Nephron progenitor cell (in vitro differentiated cells): ENCODE data around the gene CCDC51.
A peak's percentile ranks its signal among the peaks of the same experiment; 100 is the strongest.

ENCODE experiments used
- DNase-seq: peaks from one replicate; pipeline ENCODE4 v3.0.0; 2021
- H3K27ac Mint-ChIP-seq: 2 replicates; pipeline ENCODE4 v1.8.0; 2021; ENCODE audit warnings: mild to moderate bottlenecking, moderate library complexity, mixed read lengths
- H3K27me3 Mint-ChIP-seq: 2 replicates; pipeline ENCODE4 v1.8.0; 2021; ENCODE audit warnings: mild to moderate bottlenecking, low read depth, mixed read lengths; ENCODE audit not compliant: poor library complexity
- H3K36me3 Mint-ChIP-seq: 2 replicates; pipeline ENCODE4 v1.8.0; 2021; ENCODE audit warnings: low read depth, mixed read lengths
- H3K4me1 Mint-ChIP-seq: 2 replicates; pipeline ENCODE4 v1.8.0; 2021; ENCODE audit warnings: mixed read lengths
- H3K4me3 Mint-ChIP-seq: 2 replicates; pipeline ENCODE4 v1.8.0; 2021; ENCODE audit warnings: mild to moderate bottlenecking, moderate library complexity, mixed read lengths
- H3K9me3 Mint-ChIP-seq: 2 replicates; pipeline ENCODE4 v1.8.0; 2021; ENCODE audit warnings: mild to moderate bottlenecking, moderate library complexity, mixed read lengths
- TF ChIP-seq, protein P1 (sequence below): fragments of 200-600 bp; sonication (generic); IDR thresholded peaks from 2 replicates; pipeline ENCODE4 v1.5.0; 2021; ENCODE audit warnings: antibody characterized with exemption

CCDC51 gene

DNA sequence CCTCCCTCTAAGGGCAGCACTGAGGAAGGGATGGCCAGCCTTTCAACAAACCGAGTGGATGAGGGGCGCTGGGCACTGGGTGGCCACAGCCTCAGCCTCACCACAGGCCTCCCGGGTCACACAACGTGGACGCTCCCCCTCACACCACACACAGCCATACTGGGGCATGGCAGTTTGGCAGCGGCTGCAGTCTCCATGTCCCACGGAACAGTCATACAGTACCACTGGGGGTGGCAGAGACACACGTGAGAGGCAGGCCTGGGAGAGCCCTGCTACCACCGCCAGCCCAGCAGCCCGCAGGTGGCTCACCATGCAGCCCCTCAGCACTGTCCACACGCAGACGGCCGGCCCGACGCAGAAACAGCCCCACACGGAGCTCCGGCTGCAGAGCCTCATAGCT lies 21.8 kb downstream of the CCDC51 start:
- peaks cover 3% of the 10 kb centered on the region for H3K27me3 Mint-ChIP-seq
- TF ChIP-seq, protein P1, sequence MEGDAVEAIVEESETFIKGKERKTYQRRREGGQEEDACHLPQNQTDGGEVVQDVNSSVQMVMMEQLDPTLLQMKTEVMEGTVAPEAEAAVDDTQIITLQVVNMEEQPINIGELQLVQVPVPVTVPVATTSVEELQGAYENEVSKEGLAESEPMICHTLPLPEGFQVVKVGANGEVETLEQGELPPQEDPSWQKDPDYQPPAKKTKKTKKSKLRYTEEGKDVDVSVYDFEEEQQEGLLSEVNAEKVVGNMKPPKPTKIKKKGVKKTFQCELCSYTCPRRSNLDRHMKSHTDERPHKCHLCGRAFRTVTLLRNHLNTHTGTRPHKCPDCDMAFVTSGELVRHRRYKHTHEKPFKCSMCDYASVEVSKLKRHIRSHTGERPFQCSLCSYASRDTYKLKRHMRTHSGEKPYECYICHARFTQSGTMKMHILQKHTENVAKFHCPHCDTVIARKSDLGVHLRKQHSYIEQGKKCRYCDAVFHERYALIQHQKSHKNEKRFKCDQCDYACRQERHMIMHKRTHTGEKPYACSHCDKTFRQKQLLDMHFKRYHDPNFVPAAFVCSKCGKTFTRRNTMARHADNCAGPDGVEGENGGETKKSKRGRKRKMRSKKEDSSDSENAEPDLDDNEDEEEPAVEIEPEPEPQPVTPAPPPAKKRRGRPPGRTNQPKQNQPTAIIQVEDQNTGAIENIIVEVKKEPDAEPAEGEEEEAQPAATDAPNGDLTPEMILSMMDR: no peak
- H3K9me3 Mint-ChIP-seq: no peaks in the 10 kb centered on the region
- H3K27ac Mint-ChIP-seq: no peak overlapping the region
- peaks cover 5% of the 10 kb centered on the region for H3K4me1 Mint-ChIP-seq
- no peak for DNase-seq
- no peak overlapping the region for H3K4me3 Mint-ChIP-seq
- peaks cover 17% of the 10 kb centered on the region for H3K36me3 Mint-ChIP-seq

DNA sequence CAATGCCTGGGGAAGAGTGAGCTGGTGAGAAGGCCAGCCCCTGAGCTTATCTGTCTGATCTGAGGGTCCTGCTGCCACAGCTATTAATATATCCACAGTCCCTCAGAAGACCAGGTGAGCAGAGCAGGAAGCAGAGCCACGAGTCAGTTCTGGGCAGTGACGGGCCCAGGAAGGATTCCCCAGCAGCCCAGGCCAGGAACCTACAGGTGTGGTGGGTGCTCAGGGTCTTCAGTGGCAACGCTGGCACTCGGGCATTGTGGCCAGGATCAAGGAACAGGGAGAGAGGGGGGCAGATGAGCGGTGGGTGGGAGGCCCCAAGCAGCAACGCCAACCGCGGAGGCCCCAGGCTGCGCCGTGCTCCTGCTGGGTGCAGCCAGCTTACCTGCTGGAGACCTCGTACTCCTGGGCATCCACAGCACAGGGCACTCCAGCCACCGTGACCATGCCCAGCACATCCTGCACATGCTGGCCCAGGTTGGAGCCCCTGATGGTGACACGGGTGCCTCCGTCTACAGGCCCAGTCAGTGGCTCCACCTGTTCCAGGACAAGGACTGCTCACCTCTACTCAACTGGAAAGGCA lies 22.3 kb downstream of the CCDC51 start:
- Mint-ChIP-seq H3K36me3 (peaks cover 18% of the 10 kb centered on the region), H3K27me3 (peaks cover 3% of the 10 kb centered on the region), H3K4me3 (no peak overlapping the region), H3K27ac (no peak overlapping the region), H3K4me1 (no peaks in the 10 kb centered on the region), H3K9me3 (no peaks in the 10 kb centered on the region)
- TF ChIP-seq, protein P1: no peak
- no peak for DNase-seq

DNA sequence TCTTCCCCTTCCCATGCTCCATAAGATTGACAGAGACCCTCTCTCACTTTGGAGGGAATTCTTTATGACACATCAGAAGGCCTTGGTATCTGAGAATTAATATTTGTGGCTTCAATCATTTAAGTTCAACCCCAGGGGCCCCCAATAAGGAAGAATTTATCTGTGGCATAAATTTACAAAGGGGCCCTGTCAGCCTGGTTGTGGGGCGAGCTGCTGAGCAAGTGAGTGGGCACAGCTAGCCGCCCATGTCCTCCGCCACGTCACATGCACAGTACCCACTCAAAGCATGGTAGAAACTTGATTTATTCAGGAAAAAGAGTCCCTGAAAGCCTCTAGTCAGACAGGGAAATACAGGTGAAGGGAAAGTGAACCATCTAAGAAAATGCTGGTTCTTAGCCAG lies 23.4 kb downstream of the CCDC51 start:
- TF ChIP-seq, protein P1: no peak
- Mint-ChIP-seq H3K27me3 (peaks cover 3% of the 10 kb centered on the region), H3K9me3 (no peaks in the 10 kb centered on the region), H3K36me3 (peaks cover 22% of the 10 kb centered on the region), H3K27ac (peak overlapping the region; percentile 66), H3K4me1 (no peaks in the 10 kb centered on the region), H3K4me3 (no peak overlapping the region)
- no peak for DNase-seq

DNA sequence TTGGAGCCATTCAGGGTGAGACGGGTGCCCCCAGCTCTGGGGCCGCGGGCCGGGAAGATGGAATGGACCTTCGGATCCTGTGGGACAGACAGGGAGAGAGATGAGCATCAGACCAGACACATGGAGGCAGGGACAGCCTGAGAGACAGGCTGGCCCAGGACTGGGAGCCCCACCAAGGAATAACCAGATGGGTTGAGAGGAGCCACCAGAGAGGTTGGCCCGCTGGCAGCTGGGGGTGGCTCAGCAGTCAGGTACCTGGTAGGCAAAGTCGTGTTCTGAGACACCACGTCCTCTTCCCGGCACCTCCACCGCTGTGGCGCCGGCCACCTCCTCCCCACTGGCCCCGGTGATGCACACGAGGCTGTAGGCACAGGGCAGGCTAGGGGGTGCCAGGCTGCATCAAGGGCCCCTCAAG lies 23.8 kb downstream of the CCDC51 start:
- Mint-ChIP-seq H3K27me3 (peaks cover 3% of the 10 kb centered on the region), H3K4me3 (no peak overlapping the region), H3K4me1 (no peaks in the 10 kb centered on the region), H3K9me3 (no peaks in the 10 kb centered on the region), H3K27ac (no peak overlapping the region), H3K36me3 (peaks cover 23% of the 10 kb centered on the region)
- DNase-seq: no peak
- TF ChIP-seq, protein P1: no peak

DNA sequence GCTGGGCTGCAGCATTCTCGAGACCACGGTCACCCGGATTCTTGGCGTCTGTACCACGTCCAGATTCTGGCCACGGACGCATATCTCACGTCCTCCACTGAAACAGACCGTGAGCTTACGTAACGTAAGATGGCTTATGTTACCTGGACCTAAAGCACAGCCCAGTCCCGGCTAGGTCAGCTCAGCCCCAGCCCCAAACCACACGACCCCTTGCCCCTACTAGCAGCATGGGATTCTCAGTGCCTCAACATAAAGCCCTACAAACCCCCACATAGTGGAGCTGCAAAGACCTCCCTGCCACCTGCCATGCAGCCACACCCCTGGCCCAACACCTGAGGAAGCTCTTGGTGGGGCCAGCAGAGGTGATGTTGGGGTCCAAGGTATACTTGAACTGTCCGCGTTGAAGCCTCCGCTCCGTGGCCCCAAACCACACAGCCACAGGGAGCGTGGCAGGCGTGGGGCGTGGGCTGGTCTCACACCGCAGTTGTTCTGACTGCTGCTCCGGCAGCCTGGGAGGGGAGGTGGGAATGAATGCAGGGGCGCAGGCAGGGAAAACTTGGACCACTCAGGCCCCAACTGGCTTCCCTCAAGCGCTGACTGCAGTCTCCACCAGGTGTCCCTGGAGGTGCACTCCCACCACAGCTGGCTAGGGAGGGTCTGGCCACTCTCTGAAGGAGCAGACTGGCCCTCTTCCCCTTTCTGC lies 24.5 kb downstream of the CCDC51 start:
- Mint-ChIP-seq H3K9me3 (no peaks in the 10 kb centered on the region), H3K36me3 (peaks cover 23% of the 10 kb centered on the region), H3K4me3 (no peak overlapping the region), H3K4me1 (no peaks in the 10 kb centered on the region), H3K27ac (no peak overlapping the region), H3K27me3 (peaks cover 3% of the 10 kb centered on the region)
- DNase-seq: no peak
- TF ChIP-seq, protein P1: no peak
